Testis (tissue), 5 donors: ENCODE results near the gene MATCAP1. TPM values are rescaled to one million over a fixed set of nuclear protein-coding genes. Genes with fewer than 3 reads are reported as not detected.

ENCODE experiments used
- DNase-seq: peaks from one replicate; pipeline ENCODE4 v3.0.0-alpha.2; 2019
- H3K27ac ChIP-seq, 2 donors: fragments of 200-600 bp; sonication (generic); one replicate each; pipeline ENCODE4 v1.5.1; 2019
- H3K27me3 ChIP-seq: fragments of 200-600 bp; sonication (generic); one replicate; pipeline ENCODE4 v1.5.1; 2019
- H3K36me3 ChIP-seq: fragments of 200-600 bp; sonication (generic); one replicate; pipeline ENCODE4 v1.5.1; 2017; ENCODE audit warnings: low read depth; ENCODE audit errors: missing control alignments
- H3K4me1 ChIP-seq: fragments of 200-600 bp; sonication (generic); one replicate; pipeline ENCODE4 v1.5.1; 2019
- H3K4me3 ChIP-seq, 2 donors: fragments of 200-600 bp; sonication (generic); one replicate each; pipeline ENCODE4 v1.5.1; 2017 to 2019
- H3K9me3 ChIP-seq: fragments of 200-600 bp; sonication (generic); one replicate; pipeline ENCODE4 v1.5.1; 2017
- CTCF ChIP-seq, 3 experiments: fragments of 450-650 bp in 2 of 3; fragments of 200-600 bp in 1 of 3; sonication (generic) in 1 of 3; IDR thresholded peaks; one replicate each; pipeline ENCODE4 v1.5.1; 2016 to 2019; ENCODE audit warnings: antibody characterized with exemption in 3 of 3, mild to moderate bottlenecking in 2 of 3, moderate library complexity in 1 of 3
- POLR2A ChIP-seq: fragments of 450-650 bp; IDR thresholded peaks from one replicate; pipeline ENCODE4 v1.6.1; 2017; ENCODE audit warnings: antibody characterized with exemption, mild to moderate bottlenecking, moderate library complexity
- WGBS, 2 donors: methylation state at CpG; one replicate each; pipeline ENCODE4 v1.1.5; 2018; 5-methylcytosine and 5-hydroxymethylcytosine counted together
- intact Hi-C: fragments of 100-400 bp; cut with DNase I; formaldehyde crosslinking; loops from one replicate; pipeline ENCODE4 v1.15.1; 2023; ENCODE audit warnings: low total_unique reads
- long read RNA-seq, 2 donors: transcript quantifications; one replicate each; lab custom pipeline, GENCODE V29; 2026
- polyA plus RNA-seq: library from polyadenylated mRNA; stranded (reverse); fragments of 350-450 nt; fragmentation: Illumina TruSeq; extraction: RNeasy Lipid Tissue Mini Kit (QIAGEN cat#74804); gene quantifications from one replicate; pipeline ENCODE4 v1.2.3, GENCODE V29; 2014; ENCODE audit warnings: low read depth, low replicate concordance; ENCODE audit not compliant: insufficient read depth
- total RNA-seq, 2 donors: library from RNA; depleted of rRNA; stranded (reverse); fragments of >200 nt; gene quantifications; one replicate each; pipeline ENCODE4 v1.2.3, GENCODE V29; 2016

The MATCAP1 gene
- 10 to 100 TPM; 65.1 to 89.4 TPM for total RNA-seq
- 44.6 TPM for polyA plus RNA-seq
- long read RNA-seq, donor 1, partial matches to known transcripts: 0 of 6 reads
- long read RNA-seq, donor 1, other reads (novel, unspliced or antisense): 0 of 6 reads
- long read RNA-seq, donor 2, partial matches to known transcripts: 0 of 3 reads
- long read RNA-seq, donor 2, other reads (novel, unspliced or antisense): 0 of 3 reads

DNA sequence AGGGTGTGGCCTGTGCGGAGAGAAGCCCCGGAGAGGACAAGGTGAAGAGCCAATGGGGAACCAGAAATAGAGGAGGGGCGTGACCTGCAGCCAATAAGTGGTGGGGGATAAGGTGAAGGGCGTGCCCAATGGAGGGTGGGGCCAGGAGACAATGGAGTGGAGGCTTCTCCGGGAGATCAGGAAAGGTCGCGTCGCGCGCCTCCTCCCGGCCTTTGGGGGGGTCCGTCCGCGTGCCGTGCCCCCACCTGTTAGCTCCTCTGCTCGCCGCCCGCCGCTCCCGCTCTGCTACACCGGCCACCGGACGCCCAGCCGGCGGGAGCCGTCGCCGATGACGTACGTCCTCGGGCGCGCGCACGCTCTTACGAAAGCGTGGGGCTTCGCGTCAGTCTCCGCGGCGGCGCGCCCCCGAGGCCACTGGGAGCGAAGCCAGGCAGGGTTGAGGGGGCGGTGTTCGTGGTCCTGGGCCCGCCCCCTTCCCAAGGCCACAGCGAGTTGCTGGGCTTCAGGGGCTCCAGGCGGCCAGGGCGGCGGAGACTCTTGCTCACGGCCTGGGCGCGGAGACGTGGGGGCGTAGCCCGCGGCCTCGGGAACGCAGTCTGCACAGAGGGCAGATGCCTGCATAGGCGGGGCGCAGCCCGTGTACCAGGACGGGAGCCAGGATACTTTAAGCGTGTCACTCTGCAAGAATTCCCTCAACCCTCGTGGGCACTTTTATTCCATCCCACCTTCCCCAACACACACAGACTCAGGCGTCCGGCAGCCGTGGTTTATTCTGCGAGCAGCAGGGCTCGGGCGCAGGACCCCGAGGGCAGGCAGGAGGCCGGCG lies at the start of gene MATCAP1:
Gene MATCAP1, minus strand, starts transcription at position 337 of the 826 bp plus-strand sequence. CDS start 3,353 bp downstream, outside the sequence.
- intact Hi-C loops: no loop called here
- TF ChIP-seq CTCF (IDR thresholded peaks at IDR 0.05) (no peak), POLR2A (no peak)
- Histone ChIP-seq H3K36me3 (no peaks in the 10 kb centered on the region), H3K9me3 (no peaks in the 10 kb centered on the region), H3K4me3 (peak within 1 kb of the TSS; percentile 64 to 81), H3K4me1 (peaks cover 29% of the 10 kb centered on the region), H3K27me3 (no peaks in the 10 kb centered on the region), H3K27ac (peak within 1 kb of the TSS; percentile 98 to 99)
- 0% methylated on average over 4 to 58 of the region's 77 CpGs for WGBS, 2 donors
- peak; percentile 98 for DNase-seq

GRCh38 chr16:67230809-67231660 lies 47.3 kb upstream of the MATCAP1 start:
- H3K4me1 ChIP-seq: peaks cover 10% of the 10 kb centered on the region
- WGBS, 2 donors: 78 to 87% methylated on average over 10 to 12 of the region's 12 CpGs
- H3K9me3 ChIP-seq: no peaks in the 10 kb centered on the region
- no peaks in the 10 kb centered on the region for H3K36me3 ChIP-seq
- DNase-seq: no peak
- no peaks in the 10 kb centered on the region for H3K27me3 ChIP-seq
- intact Hi-C loops: no loop called here
- H3K4me3 ChIP-seq: no peak overlapping the region
- no peak overlapping the region for H3K27ac ChIP-seq
- TF ChIP-seq POLR2A (no peak), CTCF (IDR thresholded peaks at IDR 0.05) (no peak)

- H3K27ac ChIP-seq: no peak overlapping the region
- no peaks in the 10 kb centered on the region for H3K36me3 ChIP-seq
- TF ChIP-seq POLR2A (no peak), CTCF (IDR thresholded peaks at IDR 0.05) (no peak)
- no peak overlapping the region for H3K4me3 ChIP-seq
- intact Hi-C loops: no loop called here
- H3K9me3 ChIP-seq: no peaks in the 10 kb centered on the region
- 90 to 95% methylated on average over 20 to 32 of the region's 32 CpGs for WGBS, 2 donors
- DNase-seq: no peak
- H3K4me1 ChIP-seq: peaks cover 11% of the 10 kb centered on the region
- H3K27me3 ChIP-seq: no peaks in the 10 kb centered on the region
Measured at GRCh38 chr16:67229906-67230808, 46.4 kb upstream of the MATCAP1 start.

DNA sequence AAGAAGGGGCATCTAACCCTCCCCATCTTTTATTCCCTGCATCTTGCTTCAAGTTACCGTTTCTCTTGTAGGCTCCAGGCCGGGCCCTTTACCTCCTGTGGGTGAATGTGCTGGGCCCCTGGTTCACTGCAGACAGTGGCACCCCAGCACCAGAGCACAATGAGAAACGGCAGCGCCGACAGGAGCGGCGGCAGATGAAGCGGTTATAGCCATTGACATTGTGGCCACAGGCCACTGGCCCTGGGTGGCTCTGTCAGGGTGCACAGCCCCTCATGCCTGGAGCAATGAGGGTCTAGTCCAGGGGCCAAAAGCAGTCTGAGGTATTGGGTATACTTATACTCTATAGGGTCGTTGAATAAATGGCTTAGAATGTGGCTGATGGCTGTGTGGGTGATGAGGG lies 45.1 kb upstream of the MATCAP1 start:
- no peak for DNase-seq
- no peaks in the 10 kb centered on the region for H3K27me3 ChIP-seq
- peaks cover 11% of the 10 kb centered on the region for H3K4me1 ChIP-seq
- no peak overlapping the region for H3K4me3 ChIP-seq
- TF ChIP-seq CTCF (IDR thresholded peaks at IDR 0.05) (no peak), POLR2A (no peak)
- no peaks in the 10 kb centered on the region for H3K36me3 ChIP-seq
- H3K9me3 ChIP-seq: no peaks in the 10 kb centered on the region
- no peak overlapping the region for H3K27ac ChIP-seq
- 69 to 80% methylated on average over 3 to 9 of the region's 9 CpGs for WGBS, 2 donors
- intact Hi-C loops: no loop called here
